ENCODE data around the gene SOX5. TPM values are rescaled to one million over a fixed set of nuclear protein-coding genes. Genes with fewer than 3 reads are reported as not detected.

The SOX5 gene
- total RNA-seq = 107 TPM

- FAIRE-seq = no peak
- DNase-seq (ENCODE audit: low spot score in 2 of 2) = peak in 1 of 2 donors; percentile 14
These were observed at the start of gene SOX5 for GRCh38 chr12:23949348-23950209. TSS of gene SOX5 (minus strand) at chr12:23949670. CDS start at chr12:23949601, 69 bp downstream.

- no peak for FAIRE-seq
- DNase-seq (ENCODE audit: low spot score in 2 of 2) = no peak
These were observed 37.6 kb upstream of the SOX5 start for GRCh38 chr12:23987046-23987445.

GRCh38 chr12:23980826-23981225, 31.4 kb upstream of the SOX5 start:
- FAIRE-seq = no peak
- no peak for DNase-seq (ENCODE audit: low spot score in 2 of 2)

GRCh38 chr12:23964812-23965211, 15.3 kb upstream of the SOX5 start:
- FAIRE-seq = no peak
- no peak for DNase-seq (ENCODE audit: low spot score in 2 of 2)

GRCh38 chr12:23959826-23960225, 10.4 kb upstream of the SOX5 start:
- no peak for FAIRE-seq
- DNase-seq (ENCODE audit: low spot score in 2 of 2) = no peak

GRCh38 chr12:23954332-23954731, 4.9 kb upstream of the SOX5 start:
- FAIRE-seq = no peak
- no peak for DNase-seq (ENCODE audit: low spot score in 2 of 2)

GRCh38 chr12:23952071-23952470, 2.6 kb upstream of the SOX5 start:
- FAIRE-seq (no peak), DNase-seq (ENCODE audit: low spot score in 2 of 2) (no peak)

- FAIRE-seq (no peak), DNase-seq (ENCODE audit: low spot score in 2 of 2) (no peak)
These were observed 1.4 kb upstream of the SOX5 start for GRCh38 chr12:23950775-23951451.

- no peak for DNase-seq (ENCODE audit: low spot score in 2 of 2)
- no peak for FAIRE-seq
These were observed 822 bp upstream of the SOX5 start for GRCh38 chr12:23950210-23950774.

GRCh38 chr12:23948291-23948690, 1.2 kb downstream of the SOX5 start:
- FAIRE-seq (no peak), DNase-seq (ENCODE audit: low spot score in 2 of 2) (no peak)

- FAIRE-seq = no peak
- no peak for DNase-seq (ENCODE audit: low spot score in 2 of 2)
These were observed 2.1 kb downstream of the SOX5 start for GRCh38 chr12:23947395-23947794.

GRCh38 chr12:23945249-23945648, 4.2 kb downstream of the SOX5 start:
- FAIRE-seq (no peak), DNase-seq (ENCODE audit: low spot score in 2 of 2) (no peak)

GRCh38 chr12:23944067-23944466, 5.4 kb downstream of the SOX5 start:
- FAIRE-seq (no peak), DNase-seq (ENCODE audit: low spot score in 2 of 2) (no peak)

GRCh38 chr12:23942841-23943240, 6.6 kb downstream of the SOX5 start:
- FAIRE-seq (no peak), DNase-seq (ENCODE audit: low spot score in 2 of 2) (no peak)

GRCh38 chr12:23941780-23942179, 7.7 kb downstream of the SOX5 start:
- no peak for DNase-seq (ENCODE audit: low spot score in 2 of 2)
- no peak for FAIRE-seq

- DNase-seq (ENCODE audit: low spot score in 2 of 2) (no peak), FAIRE-seq (peak; percentile 24)
These were observed 11.0 kb downstream of the SOX5 start for GRCh38 chr12:23938422-23938821.

GRCh38 chr12:23931176-23931575, 18.3 kb downstream of the SOX5 start:
- DNase-seq (ENCODE audit: low spot score in 2 of 2) = no peak
- no peak for FAIRE-seq

- DNase-seq (ENCODE audit: low spot score in 2 of 2) (no peak), FAIRE-seq (no peak)
These were observed 18.9 kb downstream of the SOX5 start for GRCh38 chr12:23930599-23930998.

GRCh38 chr12:23929906-23930305, 19.6 kb downstream of the SOX5 start:
- DNase-seq (ENCODE audit: low spot score in 2 of 2) = no peak
- FAIRE-seq = no peak

GRCh38 chr12:23927907-23928306, 21.6 kb downstream of the SOX5 start:
- no peak for FAIRE-seq
- DNase-seq (ENCODE audit: low spot score in 2 of 2) = no peak

- FAIRE-seq = no peak
- DNase-seq (ENCODE audit: low spot score in 2 of 2) = no peak
These were observed 28.2 kb downstream of the SOX5 start for GRCh38 chr12:23921099-23921856.
